GM18870 (cell line): ENCODE measurements around the gene PTTG2.
"Not testable (repeated sequence)": the region's sequence is repeated elsewhere in the genome, so short reads cannot be mapped to it uniquely, and the experiment has no call there.

Experiments used
- ATAC-seq: cut with Tn5 transposase; IDR thresholded peaks from one replicate; pipeline ENCODE4 v1.9.1; 2021; ENCODE audit warnings: moderate library complexity; ENCODE audit not compliant: unreplicated experiment

The PTTG2 gene

DNA sequence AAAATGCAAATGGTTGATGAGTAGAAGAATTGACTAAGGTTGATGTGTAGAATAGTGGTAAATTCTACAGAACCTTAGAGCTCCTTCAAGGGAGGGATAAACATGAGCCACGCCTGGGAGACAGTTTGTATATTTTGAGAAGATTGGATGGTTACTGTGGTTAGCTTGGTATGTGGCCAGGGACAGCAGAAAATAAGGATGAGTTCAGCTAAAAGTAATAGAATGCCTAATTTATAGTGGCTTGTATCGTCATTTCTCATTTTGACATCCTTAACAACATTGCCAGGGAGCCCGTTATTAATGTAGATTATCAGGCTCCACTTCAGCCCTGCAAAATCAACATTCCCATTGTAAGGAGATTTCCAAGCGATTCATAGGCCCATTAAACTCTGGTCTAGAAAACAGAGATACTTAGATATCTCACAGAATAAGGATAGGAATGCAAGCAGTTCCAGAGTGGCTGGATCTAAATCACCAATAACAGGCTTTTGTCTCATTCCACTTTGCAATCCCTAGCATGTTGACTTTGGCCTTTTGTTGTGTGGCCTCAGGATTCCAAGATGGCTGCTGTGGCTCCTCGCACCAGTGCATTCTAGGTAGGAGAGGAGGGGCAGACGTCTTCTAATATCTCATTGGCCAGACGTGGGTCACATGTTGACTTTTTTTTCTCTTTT, 6.4 kb upstream of the PTTG2 start:
- no peak for ATAC-seq

DNA sequence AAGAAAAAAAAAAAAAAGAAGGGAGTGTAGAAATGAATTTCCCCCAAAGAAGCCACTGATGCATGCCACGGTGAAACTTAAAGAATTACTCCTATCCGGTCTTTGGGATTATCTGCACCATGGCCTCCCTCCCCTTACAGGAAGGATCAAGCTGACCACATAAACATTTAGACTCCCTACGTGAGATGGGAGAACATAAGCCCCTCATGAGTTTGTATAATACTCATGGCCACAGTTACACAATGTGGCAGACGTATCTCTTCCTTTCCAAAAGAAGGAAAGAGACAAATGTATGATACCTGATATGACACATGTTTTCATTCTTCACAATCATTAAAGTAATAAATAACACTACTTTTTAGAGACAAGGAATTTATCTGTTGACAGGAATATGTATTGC, 3.3 kb upstream of the PTTG2 start:
- ATAC-seq, result no peak

DNA sequence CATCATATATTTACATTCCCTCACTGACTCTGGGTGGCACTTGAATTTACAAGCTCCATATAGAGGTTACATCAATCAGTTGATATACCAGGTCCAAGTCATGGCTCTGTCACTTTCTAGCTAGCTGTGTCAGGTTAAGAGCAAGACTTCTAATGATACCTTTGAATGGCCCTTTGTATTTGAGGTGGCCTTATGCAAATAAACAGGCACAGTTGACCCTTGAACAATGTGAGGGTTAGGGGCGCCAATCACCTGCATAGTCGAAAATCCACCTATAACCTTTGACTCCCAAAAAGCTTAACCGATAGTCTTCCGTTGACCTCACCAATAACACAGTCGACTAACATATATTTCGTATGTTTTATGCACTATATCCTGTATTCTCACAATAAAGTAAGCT, 1.3 kb upstream of the PTTG2 start:
- no peak for ATAC-seq

DNA sequence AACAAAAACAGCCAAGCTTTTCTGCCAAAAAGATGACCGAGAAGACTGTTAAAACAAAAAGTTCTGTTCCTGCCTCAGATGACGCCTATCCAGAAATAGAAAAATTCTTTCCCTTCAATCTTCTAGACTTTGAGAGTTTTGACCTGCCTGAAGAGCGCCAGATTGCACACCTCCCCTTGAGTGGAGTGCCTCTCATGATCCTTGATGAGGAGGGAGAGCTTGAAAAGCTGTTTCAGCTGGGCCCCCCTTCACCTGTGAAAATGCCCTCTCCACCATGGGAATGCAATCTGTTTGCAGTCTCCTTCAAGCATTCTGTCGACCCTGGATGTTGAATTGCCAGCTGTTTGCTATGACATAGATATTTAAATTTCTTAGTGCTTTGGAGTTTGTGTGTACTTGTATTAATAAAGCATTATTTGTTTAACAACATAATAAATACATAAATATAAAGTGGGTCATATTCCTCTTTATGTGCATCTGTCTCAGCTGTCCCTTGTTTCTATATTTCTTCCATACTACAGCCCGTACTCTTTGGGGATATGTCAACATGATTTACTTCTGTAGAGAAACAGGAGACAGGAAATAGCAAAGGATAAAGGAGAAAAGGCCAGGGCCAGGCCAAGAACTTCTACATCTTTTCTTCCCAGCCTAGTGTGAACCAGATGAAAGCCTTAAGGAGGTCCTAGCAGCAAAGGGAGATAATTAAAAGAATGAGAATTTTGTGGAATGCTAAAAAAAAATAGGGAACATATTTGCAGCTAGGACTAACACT, 667 bp downstream of the PTTG2 start:
- no peak for ATAC-seq

DNA sequence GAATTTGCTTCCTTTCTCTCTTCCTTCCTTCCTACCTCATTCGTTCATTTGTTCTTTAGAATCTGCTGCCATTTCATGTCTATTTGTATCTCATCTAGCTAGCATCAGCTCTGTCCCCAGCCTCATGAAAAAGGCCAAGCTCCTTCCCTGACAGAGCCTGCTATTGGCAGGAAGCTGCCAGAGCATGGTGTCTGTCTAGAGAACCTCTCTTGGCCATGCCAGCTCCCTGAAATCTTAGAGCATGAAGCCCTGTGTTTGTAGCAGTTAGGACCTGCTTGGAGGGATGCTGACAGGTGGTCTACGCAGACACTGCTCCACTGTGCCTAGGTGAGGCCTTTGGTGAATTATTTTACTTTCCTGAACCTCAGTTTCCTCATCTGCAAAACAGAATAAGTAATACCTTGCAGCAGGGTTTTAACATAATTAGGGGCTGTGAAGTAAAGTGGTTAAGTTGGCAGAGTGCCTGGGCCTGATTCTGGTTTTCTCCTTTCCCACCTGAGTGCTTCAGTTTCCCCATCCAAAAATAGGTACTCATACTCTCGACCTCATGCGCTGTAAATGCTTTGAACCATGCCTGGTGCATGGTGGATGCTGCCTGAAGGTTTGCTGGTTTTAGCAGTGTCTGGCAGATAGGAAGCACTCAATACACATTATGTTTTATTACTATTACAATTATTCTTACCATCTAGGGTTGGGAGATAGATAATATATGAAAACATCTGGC, 4.7 kb downstream of the PTTG2 start:
- no peak for ATAC-seq

DNA sequence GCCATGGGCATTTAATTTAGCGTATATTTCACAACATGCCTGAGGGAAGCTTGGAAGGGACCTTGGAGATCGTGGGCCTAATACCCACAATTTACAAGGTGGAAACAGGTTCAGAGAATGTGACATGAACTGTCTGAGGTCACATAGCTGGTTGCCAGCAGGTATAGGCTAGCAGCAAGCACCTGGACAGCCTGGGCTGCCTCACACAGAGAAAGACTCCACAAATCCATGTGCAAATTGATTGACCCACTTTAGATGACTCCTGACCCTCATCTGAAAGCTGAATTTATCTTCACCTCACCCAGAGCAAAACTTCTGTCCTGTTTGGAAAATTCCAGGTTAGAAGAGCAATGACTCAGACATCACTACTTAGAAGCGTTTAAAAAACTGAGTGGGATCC, 5.8 kb downstream of the PTTG2 start:
- ATAC-seq, result no peak

DNA sequence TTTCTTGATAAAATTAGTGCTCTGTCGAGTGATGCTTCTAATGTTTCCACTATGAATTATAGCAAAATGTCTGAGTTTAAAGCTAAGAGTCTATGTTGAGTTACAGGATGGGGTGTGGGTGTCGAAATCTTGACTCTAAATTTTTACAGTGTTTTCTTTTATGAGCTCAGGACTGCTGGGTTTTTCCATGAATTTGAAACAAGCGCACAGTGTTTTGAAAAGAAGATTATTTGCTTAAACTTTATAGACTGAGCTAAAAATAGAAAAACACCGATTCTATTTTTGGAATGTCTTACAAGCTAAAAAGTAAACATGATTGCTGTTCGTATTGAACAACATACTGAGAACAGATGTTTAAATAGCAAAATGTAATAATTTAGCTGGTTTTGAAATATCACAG, 7.5 kb downstream of the PTTG2 start:
- no peak for ATAC-seq

DNA sequence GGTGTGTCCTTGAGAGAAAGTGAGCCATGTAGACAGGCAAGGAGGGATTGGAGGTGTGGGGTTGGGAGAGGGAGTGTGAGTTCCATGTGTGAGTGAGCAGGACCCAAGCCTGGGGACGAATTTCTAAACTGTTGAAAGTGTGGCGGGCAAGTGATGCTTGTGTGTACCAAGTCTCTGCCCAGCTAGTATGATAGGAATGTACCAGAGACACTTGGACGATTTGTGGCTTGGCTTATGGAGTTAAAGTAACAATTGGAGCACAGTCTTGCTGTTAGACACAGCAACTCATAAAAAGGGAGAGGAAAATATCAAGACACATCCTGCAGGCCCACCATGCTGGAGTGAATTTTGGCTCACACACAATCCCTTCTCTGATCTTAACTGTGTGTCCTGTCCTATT, 8.5 kb downstream of the PTTG2 start:
- ATAC-seq, result no peak

DNA sequence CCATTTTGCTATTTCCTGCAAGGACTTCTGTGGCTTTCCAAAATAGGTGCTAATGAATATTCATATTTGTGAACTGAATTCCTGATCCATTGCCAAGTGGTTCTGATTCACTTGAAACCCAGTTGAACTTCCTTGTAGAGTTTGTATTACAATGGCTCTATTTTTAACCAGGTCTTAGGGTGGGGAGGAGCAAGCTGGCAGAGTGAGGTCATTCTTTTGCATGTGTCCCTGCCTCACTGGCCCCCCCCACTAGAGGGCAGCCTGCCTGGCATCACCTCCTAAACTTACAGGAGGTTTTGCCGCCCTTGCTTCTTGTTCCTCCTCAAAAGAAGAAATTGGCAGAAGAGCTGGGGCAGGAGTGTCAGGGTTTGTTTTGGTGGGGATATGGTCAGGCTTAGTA, 10.5 kb downstream of the PTTG2 start:
- peak; percentile 55 for ATAC-seq

DNA sequence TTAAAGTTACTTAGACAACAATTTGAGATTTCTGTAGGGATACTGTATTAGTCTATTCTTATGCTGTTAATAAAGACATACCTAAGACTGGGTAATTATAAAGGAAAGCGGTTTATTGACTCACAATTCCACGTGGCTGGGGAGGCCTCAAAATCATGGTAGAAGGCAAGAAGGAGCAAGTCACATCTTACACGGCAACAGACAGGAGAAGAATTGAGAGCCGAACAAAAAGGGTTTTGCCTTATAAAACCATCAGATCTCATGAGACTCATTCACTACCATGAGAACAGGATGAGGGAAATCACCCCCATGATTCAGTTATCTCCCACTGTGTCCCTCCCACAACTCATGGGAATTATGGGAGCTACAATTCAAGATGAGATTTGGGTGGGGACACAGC, 11.0 kb downstream of the PTTG2 start:
- no peak for ATAC-seq

DNA sequence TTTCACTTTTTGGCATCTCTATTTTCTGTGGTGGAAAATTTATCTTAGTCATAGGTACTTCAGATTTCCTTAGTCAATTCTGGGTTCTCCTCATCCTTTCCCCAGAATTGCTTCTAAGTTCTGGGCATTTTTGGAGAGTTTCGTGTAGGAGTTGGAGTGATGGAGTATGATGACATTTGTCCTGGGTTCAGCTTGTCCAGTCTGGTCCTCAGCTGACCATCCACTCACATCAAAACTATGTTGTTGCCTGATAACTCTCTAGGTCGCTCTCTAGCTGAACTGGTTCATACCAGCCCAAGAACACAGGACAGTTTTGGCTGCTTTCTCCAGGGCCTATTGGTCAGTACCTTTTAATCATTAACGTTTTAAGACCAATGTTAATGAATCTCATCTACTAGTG, 13.2 kb downstream of the PTTG2 start:
- ATAC-seq, result no peak

DNA sequence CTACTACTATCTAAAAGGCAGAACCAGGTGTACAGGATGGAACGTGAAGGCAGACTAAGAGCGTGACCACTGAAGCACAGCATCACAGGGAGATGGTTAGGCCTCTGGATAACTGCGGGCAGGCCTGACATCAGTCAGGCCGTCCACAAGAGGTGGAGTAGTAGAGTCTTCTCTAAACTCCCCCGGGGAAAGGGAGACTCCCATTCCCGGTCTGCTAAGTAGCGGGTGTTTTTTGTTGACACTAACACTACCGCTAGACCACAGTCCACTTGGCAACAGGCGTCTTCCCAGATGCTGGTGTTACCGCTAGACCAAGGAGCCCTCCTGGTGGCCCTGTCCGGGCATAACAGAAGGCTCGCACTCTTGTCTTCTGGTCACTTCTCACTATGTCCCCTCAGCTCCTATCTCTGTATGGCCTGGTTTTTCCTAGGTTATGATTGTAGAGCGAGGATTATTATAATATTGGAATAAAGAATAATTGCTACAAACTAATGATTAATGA, 15.2 kb downstream of the PTTG2 start:
- not testable (repeated sequence) for ATAC-seq

DNA sequence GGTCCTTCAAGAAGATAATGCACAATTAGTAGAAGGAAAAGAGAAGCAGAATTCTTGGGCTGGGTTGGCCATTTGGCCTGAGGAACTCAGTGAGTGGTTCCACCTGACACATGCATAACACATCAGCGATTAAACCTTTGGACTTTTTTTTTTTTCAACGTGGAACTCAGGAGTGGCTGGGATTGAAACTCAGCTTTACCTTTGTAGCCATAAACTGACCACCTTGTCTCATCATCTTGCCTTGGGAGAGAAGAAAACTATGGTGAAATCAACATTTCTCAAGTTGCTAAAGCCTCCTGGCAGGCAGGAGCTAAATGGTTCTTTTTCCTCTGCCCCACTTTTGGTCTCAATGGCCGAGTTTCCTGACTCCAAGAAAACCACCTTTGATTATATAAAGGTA, 16.3 kb downstream of the PTTG2 start:
- ATAC-seq, result no peak

DNA sequence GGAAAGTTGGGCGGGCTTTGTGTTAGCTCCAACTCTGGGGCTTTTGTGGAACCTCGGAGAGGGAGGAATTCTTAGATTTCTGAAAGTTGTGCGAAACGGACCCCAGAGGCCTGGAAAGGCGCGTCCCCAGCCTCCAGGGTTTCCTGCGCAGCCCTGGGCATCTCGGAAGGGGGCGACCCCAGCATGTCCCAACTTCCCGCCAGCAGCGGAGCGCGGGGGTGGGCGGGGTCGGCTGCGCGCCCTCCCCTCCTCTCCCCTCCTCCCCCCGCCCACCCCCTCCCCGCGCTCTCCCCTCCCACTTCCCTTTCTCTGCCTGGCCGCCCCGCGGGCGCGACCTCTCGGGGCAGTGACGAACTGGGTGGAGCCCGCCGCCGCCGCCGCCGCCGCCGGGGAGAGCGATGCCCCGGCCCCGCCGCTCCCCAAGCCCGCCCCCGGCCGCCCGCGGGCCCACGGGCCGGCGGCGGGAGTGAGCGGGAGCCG, 16.8 kb downstream of the PTTG2 start:
- peak; percentile 30 for ATAC-seq

DNA sequence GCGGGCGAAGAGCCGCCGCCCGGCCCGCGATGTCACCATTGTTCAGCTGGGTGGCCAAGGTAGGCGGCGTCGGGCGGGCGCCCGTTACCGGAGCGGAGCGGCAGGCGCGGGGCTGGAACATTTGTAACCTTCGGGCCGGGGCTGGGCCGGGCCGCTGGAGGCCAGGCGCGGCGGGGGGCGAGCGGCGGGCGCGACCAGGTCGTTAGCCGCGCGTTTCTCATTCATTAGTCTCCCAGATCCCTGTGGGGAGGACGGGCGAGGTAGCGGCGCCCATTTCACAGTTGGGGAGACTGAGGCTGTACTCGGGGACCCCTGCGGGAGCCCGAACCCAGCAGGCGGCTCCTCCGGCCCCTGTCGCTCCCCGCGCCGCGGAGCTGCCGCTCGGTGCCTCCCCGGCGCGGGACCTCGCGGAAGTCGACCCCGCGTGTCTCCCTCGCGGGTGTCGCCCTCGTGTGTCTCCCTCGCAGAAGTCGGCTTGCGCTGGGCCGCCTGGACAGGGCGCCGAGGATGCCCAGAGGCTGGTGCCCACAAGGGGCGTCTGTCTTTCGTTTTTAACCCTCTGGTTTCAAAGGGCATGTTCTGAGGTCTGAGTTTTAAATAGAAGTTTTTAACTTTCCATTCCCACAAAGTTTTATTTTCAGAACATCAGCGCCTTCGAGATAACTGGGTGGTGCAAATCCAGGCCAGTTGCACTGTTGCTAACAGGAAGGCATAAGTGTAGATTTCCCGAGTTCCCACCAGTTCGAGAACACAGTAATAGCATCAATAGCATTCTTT, 17.5 kb downstream of the PTTG2 start:
- peak; percentile 46 for ATAC-seq

DNA sequence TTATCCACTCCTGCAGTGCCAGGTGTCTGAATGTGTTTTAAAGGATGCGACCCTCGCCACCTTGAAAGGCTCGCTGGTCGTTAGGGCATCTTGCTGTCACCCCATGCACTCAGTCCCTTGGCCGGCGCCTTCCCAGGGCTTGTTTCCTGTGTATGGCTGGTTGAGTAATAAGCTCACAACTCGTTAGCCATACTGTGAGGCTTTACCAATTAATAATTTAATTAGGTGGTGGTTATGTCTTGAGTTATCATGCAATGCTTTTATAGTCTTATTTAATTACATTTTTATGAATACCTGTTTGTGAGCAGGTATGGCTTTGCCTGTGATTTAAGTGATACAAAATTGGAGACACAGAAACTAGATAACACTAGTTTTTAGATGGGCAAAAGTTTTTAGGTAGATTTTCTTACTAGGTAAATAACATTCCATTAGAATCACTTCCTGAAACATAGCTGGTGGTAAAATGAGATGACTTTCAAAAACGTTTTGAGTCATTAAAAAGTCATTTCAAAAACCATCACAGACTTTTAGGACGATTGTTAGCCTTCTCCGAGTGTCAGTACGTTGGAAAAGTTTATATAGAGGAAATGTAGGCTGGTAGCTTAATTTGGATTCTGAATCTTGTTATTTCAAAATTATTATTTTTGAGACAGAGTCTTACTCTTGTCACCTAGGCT, 18.2 kb downstream of the PTTG2 start:
- ATAC-seq, result peak; percentile 33

DNA sequence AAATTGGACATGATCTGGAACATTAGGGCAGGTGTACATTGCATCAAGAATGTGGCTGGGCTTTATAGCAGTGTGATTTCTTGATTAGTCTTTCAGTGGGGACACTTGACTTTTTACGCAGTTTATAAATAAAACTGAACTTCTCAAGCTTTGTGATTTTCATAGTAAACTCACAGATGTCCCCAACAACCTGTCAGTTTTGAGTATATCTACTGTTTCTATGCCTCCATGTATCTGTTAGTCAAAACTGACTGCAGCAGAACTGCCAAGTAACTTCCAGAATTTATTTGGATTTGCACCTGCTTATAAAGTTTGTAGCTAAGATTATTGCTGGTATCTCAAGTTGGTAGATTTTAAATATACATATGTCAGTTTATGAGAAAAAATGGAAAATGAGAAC, 20.0 kb downstream of the PTTG2 start:
- no peak for ATAC-seq

DNA sequence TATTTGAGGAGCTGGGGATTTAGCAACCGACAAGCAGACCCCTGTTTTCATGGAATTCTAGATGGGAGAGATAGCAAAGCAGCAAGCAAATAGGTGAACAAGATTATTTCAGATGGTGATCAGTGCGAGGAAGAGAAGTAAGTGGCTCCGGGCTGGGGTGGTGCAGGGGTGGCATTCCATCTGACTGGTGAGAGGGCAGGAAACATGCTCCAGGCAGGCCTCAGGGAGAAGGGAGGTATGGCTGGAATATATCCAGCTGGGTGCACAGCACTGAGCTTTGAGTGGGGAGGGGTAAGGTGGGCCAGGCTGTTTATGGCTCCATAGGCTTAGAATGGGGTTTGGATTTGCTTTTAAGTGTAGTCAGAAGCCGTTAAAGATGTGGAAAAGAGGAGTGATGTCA, 21.2 kb downstream of the PTTG2 start:
- ATAC-seq, result no peak

DNA sequence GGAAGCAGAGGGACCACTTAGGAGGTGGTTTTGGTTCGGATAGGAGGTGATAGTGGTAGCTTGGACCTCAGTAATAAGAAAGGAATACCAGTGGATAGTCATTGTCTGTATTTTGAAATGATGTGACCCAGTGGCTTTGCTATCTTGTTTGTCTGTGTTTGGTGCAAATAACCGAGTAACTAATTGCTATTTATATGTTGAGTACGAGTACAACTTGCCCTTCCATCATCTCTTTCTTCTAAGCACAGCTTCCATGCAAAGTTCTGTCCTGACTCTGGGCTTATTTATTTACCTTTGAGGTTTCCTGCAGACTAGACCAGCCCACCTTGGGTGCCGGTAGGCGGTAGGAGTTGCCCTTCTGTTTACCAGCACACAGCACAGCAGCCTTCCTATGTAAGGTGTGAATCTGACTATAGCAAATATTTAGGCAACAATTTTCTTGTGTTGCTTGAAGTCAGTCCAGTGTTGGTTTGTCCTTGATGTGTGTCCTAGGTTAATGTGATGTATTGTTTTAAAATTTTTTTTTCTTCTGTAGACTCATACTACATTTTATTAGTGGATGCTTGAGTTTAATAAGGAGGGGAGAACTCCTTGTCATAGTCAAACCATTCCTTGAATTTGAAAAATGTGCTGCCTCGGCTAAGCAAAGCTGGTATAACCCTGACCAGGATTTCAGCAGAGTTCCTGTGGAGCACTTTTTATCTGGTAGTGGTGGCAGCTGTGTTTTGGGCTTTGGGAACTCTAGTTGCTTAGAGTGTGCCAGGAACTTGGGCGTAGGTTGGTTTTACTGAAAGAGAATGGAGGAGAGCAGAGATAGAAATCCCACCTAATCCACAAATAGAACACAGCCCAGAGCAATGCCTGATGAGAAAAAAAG, 21.9 kb downstream of the PTTG2 start:
- no peak for ATAC-seq
